C4-2B (cell line): ENCODE results near the gene TNIP2.

Experiments used
- H3K27ac ChIP-seq: fragments of 450-650 bp; 2 replicates; pipeline ENCODE4 v1.5.1; 2017
- ZFX ChIP-seq: fragments of 450-650 bp; IDR thresholded peaks from 2 replicates; pipeline ENCODE4 v1.6.1; 2017
- TF ChIP-seq, protein P1 (sequence below): fragments of 450-650 bp; conservative IDR thresholded peaks from 2 replicates; pipeline ENCODE4 v1.5.1; 2017; ENCODE audit warnings: mild to moderate bottlenecking

TNIP2 gene

DNA sequence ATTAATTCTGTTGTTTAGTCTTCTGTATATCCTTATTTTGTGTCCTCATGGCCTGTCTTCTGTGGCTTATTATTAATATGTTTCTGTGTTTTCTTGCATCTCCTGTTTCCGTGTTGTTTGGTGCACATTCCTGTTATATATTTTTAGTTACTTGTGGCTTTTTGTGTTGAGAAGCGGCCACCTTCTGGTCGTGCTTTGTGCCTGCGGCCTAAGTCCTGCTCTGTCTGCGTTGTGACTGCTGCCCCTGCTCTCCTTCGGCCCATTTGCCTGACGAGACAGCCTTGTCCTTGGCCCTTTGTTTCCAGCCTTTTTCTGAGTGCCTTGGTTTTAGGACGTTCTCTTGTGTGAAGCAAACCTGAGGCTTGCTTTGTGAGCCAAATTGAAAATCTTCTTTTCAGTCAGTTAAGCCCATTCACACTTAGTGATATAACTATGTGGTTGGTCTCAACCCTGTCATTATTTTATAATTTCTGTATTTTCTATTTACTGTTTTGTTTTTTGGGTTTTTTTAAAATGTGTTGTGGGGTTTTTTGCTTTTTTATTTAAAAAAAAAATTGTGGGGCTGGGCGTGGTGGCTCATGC lies 43.8 kb downstream of the TNIP2 start:
- TF ChIP-seq ZFX = no peak
- TF ChIP-seq, protein P1, sequence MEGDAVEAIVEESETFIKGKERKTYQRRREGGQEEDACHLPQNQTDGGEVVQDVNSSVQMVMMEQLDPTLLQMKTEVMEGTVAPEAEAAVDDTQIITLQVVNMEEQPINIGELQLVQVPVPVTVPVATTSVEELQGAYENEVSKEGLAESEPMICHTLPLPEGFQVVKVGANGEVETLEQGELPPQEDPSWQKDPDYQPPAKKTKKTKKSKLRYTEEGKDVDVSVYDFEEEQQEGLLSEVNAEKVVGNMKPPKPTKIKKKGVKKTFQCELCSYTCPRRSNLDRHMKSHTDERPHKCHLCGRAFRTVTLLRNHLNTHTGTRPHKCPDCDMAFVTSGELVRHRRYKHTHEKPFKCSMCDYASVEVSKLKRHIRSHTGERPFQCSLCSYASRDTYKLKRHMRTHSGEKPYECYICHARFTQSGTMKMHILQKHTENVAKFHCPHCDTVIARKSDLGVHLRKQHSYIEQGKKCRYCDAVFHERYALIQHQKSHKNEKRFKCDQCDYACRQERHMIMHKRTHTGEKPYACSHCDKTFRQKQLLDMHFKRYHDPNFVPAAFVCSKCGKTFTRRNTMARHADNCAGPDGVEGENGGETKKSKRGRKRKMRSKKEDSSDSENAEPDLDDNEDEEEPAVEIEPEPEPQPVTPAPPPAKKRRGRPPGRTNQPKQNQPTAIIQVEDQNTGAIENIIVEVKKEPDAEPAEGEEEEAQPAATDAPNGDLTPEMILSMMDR = peak; percentile 37
- H3K27ac ChIP-seq = no peak overlapping the region

DNA sequence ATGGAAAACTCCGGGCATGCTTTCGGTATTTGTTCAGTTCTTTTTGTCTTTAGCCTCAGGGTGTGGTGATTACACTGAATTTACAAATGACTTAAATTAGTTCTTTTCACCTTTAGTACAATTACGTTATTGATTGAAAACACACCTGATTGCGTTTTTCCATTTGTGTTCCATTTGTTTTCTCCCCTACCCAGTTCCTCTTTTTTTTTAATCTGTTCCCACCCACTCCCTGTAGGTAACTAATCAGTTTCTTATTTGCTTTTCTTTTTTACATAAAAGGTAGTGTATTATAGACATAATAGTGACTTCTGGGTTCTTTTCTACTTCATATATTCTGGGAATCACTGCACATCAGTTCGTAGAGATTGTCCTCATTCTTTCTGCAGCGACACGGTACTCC lies 53.4 kb downstream of the TNIP2 start:
- TF ChIP-seq, protein P1 = no peak
- TF ChIP-seq ZFX = no peak
- no peak overlapping the region for H3K27ac ChIP-seq

DNA sequence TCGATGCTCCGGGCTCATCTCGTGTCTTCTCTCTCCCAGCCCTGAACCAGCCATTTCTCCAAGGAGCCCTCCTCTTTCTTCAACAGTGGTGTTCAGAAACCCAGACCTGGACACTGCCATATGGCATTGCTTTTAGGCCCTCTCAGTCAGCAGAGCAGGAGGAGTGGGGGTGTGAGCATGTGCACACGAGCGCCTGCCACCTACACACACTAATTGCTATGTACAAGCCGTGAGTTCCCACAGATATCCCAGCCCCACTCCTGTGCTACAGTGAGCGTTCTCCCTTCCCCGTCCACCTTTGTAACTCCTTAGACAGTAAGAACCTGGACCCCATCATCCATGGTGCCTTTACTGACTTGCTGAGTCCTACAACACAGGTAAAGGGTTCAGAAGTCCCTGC lies 53.8 kb downstream of the TNIP2 start:
- no peak overlapping the region for H3K27ac ChIP-seq
- TF ChIP-seq, protein P1 = no peak
- TF ChIP-seq ZFX = no peak

DNA sequence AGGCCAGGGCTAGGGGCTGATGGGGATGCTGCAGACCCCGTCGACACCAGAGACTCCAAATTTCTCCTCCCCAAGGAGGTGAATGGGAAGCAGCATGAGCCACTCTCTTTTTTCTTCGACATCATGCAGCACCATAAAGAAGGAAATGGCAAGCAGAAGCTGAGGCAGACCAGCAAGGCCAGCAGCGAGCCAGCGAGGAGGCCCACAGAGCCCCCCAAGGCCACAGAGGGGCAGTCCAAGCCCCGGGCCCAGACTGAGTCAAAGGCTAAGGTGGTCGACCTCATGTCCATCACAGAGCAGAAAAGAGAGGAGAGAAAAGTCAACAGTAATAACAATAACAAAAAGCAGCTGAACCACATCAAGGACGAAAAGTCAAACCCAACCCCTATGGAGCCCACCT lies 56.1 kb downstream of the TNIP2 start:
- no peak for TF ChIP-seq ZFX
- TF ChIP-seq, protein P1 = no peak

DNA sequence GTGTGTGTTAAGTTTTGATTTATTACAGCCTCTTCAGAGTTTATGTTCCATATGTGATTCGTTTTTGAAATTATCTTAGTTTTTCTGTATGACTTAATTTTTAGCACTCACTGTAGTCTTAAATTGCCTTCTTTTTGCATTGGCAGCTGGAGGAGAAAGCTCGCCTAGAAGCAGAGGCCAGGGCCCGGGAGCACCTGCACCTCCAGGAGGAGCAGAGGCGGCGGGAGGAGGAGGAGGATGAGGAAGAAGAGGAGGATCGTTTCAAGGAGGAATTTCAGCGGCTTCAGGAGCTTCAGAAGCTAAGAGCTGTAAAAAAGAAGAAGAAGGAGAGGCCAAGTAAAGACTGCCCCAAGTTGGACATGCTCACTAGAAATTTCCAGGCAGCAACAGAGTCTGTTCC lies 56.6 kb downstream of the TNIP2 start:
- H3K27ac ChIP-seq = no peak overlapping the region
- TF ChIP-seq, protein P1 = no peak
- no peak for TF ChIP-seq ZFX

More for the DNA sequence above, 56.1 kb downstream of the TNIP2 start:
- H3K27ac ChIP-seq = no peak overlapping the region

DNA sequence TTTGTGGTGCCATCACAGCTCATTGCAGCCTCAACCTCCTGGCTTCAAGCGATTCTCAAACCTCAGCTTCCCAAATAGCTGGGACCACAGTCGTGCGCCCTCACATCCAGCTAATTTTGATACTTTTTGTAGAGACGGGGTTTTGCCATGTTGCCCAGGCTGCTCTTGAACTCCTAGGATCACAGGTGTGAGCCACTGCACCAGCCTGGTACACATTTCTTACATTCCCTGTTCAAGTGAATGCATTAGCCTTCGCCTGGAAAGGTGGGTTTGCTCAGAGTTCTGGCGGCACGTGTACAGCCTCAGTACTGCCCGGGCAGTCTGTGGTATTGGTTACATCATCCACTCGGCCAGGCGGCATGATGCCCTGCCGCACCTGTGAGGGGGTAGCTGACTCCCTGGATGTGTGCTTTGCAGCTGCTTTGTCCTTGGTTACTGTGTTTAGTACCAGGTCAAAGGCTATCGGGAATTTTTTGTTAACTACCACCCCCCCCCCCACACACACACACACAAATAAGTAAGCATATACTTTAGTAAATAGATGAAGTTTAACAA lies 57.1 kb downstream of the TNIP2 start:
- TF ChIP-seq, protein P1 = no peak
- TF ChIP-seq ZFX = no peak
- H3K27ac ChIP-seq = no peak overlapping the region

DNA sequence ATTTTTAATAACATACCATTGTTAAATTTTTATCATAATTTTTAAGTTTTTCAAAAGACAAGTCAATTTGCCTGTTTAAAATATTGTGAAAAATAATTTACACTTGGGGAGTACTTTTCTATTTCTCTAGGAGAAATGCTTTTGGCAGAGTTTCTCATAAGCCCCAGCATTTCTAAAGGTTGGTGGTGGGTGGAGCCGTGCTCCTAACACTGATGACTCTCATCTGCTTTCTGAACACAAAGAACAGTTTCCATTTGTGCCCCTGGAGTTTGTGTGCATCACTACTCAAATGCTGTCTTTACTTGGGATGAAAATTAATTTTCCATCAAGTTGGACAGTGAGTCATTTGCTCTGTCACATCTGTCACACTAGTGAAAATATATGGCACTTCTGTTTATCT lies 57.6 kb downstream of the TNIP2 start:
- TF ChIP-seq ZFX = no peak
- TF ChIP-seq, protein P1 = no peak
- H3K27ac ChIP-seq = no peak overlapping the region
